Raji (cell line): ENCODE data around the gene IKZF3.

Experiments
- POLR2A ChIP-seq: IDR thresholded peaks from 2 replicates; pipeline ENCODE4 v1.6.1; 2011; ENCODE audit warnings: low read depth, low read length, control low read depth; ENCODE audit not compliant: insufficient read depth

IKZF3 gene

DNA sequence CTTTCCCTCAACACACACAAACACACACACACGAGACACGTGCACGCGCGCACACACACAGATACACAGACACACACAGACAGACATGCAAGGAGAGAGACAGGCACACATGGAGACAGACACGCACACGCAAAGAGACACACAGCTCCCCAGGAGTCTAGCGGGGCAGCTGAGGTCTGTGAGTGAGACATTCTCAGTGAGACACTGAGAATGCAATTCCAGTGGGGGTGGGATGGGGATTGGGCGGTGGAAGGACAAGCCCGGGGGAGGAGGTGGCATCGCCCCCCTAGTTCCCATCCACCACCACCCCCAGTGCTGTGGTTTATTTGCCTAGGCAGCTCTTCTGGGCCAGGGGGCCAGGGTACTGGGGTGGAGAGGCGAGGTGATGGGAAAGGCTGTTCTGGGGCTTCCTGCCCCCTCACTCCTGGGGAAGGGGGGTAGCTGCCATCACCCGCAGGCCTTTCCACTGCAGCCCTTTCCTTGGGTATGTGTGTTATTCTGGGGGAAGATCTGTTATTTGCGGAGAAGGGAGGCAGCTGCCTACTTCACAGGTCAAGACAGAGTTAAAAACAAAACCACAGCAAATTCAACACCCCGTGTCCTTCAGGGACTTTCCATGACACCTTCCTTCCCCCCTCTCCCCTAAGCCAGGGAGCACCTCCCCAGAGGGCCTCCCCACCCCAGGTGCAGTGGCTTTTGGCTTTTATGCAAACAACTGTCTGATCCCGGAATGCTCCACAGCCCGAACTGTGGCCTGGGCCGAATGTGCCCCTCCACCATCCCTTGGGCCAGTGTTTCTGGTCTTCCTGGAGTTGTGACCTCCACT is 108.3 kb downstream of the IKZF3 start:
- peak; percentile 63 for TF ChIP-seq POLR2A

DNA sequence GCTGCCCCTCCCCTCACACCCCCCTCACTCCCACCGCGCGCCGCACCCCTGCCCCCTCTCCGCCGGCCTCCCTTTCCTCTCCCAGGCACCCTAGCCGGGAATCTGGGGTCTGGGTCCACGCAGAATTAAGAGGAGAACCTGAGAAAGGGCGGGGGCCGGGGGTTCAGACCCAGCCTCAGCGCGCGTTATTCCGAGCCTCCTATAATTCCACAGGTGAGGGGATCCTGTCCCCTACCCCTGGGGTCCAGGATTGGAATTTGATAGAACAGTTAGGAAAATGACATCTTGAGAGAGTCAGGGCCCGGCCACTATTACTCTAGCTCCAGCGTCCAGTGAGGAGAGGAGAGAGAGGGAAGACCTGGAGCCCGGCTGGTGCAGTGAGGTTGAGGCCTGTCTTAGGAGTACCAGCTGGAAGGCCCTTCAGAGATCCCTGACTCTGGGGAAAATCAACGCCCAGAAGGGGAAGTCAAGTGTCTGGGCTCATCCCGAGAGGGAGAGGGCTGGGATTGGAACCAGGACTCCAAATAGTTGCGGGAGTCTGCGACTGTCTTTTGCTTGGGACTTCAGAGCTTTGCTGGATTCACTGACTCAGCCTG is 109.1 kb downstream of the IKZF3 start:
- TF ChIP-seq POLR2A: no peak

DNA sequence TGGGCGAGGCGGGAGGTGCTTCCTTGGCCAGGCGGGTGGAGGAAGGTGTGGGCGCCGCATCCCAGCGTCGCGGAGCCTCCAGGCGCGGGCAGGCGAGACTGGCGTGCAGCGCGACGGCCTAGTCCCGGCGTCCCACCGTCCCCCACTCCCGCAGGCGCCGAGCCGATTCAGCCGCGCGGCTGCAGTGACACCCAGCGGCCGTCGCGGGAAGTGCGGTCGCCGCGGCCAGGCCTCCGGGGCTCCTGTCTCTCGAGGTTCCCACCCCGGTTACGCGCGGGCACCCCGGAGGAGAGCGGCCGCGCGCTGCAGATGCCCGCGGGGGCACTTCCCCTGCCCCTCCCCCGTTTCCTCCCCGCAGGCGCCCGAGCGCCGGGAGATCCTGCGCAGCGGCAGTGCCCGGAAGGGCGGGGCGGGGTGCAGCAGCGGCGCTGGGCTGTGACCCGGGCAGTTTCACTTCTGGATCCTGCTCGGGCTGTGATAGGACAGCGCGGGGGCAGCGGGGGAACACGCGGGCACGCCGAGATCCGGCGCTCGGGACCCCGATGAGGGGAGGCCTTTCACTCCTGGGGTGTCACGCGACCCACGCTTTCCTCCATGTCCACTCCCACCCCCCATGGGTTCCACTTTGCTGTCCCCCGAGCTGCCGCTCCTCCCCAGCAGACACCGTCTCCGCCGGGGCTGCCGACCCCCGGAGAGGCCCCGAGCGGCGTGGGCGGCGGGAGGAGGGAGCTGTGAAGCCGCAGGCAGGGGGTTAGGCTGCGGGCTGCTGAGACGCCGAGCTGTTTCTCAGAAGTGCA is 109.8 kb downstream of the IKZF3 start:
- TF ChIP-seq POLR2A: peak; percentile 63

DNA sequence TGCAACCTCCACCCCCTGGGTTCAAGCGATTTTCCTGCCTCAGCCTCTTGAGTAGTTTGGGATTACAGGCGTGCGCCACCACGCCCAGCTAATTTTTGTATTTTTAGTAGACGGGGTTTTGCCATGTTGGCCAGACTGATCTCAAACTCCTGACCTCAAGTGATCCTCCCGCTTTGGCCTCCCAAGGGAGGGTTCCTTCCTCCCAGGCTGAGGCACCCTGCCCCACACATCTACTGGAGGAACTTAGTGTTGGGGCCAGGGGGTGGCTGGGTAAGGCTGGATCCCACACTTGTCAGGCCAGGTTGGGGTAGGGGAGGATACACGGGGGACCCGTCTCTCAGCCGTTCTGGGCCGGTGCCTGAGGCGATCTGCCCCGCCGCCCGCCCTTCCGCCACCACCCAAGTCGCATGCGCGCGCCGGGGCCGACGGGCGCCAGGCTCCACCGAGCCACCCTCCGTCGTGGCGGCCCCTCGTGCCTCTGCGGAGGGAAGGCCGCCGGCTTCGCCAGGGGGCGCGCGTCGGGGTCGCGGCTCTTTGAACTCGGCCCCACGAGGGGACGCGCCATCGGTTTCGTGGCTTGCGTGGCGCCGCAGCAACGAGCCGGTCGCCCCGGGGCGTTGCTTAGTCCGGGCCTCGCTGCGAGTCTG is 110.5 kb downstream of the IKZF3 start:
- TF ChIP-seq POLR2A: 0 out of 2 replicates have a peak, but pooled peaks have one; percentile 24

DNA sequence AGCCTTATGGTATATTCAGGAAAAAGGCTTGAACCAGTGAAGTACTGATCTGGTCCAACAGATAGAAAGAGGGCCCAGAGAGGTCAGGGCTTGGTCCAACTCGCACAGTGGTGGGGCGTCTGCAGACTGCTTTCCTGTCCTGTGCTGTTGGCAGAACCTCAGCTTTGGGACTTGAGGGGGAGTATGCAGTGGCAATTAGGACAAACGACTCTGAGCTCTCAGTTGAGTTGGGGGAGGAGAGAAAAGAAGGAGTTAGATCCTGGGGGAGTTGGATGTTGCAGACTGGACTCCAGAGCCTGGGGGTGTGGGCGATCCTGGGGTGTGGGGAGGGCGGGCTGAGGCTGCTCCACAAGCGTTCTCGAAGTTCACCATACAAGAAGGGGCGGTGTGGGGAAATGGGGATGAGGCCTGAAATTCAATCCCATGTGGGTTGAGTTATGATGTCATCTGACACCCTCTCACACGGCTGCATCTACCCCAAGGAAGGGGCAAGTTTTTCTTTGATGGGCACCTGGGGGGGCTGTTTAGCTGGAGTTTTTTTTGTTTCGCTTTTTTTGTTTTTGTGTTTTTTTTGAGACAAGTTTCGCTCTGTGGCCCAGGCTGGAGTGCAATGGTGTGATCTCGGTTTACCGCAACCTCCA is 111.8 kb downstream of the IKZF3 start:
- TF ChIP-seq POLR2A: no peak

DNA sequence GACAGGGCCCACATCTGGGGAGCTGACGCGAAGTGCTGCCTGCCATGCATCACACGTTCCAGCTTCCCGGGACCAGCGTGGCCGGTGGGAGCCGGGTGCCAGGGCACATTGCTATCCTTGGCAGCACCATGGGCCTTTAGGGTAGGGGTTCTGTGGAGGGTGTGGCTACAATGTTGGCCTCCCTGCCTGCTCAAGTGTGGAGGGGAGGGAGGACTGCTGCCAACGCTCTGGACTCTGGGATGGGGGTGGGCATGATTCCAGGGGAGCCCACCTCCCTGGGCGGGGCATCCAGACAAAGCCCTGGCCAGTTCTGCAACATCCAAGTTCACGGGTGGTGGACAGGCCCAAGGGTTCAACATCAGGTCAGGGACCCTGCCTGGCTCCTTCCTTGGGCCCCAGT is 112.5 kb downstream of the IKZF3 start:
- TF ChIP-seq POLR2A: no peak

DNA sequence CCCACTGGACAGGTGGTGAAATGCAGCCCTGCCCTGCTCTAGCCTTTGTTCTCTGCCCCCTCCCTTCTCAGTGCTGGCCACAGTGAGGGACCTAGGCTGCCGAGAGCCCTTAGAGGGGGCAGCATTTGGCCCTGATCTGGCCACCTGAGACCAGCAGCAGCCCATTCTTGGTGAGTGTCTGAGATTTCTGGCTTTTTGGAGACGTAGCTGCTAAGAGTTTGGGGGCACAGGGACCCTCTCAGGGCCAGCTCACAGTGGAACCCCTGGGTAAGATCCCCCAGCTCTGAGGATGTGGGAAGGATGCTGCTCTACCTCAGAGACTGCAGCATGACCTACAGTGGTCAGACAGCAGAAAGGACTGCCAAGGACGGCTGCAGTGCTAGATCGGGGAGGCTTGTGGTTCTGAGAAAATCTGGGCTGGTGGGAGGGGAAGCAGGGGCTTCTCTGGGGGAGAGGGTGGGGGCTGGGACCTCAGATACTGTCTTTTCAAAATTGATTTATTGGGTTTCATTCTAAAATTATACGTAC is 113.0 kb downstream of the IKZF3 start:
- no peak for TF ChIP-seq POLR2A

DNA sequence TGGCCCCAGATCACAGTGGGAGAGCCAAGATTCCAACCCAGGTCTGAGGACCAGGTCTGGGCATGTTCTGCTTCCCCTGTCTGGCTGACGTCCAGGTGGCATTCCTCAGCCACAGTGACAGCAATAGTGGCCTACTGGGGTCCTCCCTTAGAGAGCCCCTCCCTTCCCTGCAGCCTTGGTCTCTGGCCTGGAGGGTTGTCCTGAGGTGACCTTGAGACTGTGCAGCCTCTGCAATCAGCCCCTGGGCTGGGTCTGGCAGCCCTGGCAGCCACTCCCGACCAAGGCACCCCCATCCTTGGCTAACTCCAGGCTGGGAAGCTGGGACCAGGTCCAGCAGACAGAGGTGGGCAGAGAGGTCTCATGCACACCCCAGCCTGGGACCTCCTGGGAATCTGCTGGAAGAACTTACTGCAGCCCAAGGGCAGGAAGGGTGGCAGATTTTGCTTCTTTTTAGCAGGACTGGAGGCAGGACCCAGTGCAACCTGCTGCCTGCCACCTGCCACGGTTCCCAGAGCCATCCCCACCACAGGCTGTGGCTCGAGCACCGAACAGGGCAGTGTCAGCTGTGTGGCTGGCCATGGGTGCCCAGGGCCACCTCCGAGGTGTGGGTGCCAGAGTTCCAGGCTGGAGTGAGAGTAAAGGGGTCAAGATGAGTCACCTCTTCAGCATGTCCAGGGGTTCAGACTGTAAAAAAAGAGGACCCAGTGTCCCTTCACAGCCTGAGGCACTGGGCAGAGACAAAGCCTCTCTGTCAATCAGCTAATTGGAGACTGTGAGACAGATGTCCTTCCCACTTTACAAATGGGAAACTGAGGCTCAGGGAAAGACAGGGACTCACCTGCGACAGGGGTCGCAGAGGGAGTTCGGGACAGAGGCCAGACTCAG is 113.7 kb downstream of the IKZF3 start:
- TF ChIP-seq POLR2A: no peak

DNA sequence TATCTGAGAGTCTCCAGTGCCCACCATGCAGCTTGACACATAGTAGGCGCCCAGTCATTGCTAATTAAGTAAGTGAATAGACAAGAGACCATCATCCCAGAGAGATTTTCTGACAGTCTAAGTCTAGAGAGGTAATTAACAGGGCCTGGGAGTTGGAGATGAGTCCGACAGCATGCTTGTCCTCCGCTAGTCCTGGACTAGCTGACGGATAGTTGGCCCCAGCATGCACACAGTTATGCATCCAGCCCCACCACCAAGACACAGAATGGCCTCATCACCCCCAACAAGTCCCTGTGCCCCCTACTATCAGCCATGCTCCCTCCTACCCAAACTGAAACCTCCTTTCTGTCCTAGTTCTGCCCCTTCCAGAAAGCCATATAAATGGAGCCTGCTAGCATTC is 116.4 kb downstream of the IKZF3 start:
- TF ChIP-seq POLR2A: no peak

DNA sequence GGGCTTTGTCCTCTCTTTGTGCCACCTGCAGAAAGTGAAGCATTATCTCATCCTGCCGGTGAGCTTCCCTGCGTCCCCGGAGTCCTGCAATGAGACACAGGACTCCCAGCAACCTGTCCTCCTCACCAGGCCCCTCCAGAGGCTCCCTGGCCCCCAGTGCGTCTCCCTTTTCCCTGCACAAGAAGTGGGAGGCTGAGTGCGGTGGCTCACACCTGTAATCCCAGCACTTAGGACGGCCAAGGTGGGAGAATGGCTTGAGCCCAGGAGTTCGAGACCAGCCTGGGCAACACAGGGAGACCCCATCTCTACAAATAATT is 118.0 kb downstream of the IKZF3 start:
- no peak for TF ChIP-seq POLR2A

DNA sequence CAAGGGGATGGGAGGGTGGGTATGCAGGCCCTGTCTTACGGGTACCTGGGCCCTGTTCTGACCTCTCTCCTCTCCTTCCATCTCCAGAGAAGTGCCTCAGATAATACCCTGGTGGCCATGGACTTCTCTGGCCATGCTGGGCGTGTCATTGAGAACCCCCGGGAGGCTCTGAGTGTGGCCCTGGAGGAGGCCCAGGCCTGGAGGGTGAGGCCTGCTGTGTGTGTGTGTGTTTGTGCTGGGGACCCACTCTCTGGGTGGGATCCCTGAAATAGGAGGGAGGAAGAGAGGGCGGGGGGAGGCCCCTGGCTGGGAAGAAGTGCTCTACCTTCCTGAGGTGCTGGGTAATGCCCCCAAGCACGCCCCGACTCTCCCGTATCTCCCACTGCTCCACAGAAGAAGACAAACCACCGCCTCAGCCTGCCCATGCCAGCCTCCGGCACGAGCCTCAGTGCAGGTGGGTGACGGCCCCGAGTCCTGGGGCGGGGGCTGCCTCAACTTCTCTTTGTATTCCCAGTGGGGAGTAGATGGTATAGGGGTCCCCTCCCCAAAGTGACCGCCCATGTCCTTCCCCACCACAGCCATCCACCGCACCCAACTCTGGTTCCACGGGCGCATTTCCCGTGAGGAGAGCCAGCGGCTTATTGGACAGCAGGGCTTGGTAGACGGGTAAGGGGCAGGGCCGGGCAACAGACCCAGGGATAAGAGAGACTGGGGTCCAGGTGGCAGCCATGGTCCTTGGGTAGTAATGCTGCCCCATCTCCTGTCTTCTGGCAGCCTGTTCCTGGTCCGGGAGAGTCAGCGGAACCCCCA is 118.6 kb downstream of the IKZF3 start:
- TF ChIP-seq POLR2A: no peak

DNA sequence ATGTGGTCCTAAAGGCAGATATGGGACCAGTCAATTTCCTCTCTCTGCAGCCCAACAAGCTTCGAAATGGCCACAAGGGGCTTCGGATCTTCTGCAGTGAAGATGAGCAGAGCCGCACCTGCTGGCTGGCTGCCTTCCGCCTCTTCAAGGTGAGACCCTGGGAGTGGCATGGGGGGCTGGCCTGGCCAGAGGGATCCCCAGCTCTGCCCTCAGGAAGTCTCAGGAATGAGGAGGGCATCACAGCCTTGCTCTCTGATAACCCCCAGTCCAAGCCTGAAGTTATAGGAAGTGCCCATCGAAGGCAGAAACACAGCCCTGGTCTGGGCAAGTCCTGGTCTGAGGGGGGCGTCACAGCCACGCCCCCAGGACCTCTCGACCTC is 119.3 kb downstream of the IKZF3 start:
- TF ChIP-seq POLR2A: no peak

DNA sequence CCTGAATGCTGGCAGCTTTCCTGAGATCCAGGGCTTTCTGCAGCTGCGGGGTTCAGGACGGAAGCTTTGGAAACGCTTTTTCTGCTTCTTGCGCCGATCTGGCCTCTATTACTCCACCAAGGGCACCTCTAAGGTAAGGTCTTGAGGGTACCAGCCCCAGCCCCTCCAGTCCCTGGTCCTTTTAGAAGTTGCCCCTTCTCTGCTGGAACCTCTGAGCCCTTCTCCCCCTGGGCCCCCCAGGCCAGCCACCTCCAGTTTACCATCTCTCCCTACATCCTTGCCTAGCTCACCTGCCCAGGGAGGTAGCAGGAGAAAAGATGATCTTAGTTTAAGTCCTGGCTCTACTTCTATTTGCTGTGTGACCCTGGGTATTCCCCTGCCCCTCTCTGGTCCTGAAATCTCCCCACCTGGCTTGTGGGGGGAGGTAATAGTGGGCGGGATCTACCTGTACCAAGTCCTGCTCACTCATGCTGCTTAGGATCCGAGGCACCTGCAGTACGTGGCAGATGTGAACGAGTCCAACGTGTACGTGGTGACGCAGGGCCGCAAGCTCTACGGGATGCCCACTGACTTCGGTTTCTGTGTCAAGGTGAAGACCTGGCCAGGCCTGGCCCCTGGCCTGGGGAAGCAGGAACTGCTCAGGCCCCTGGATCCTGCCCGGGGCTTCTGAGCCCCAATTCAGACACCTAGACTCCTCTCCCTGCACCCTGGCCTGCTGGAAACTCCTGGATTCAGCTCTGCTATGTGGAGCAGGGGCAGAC is 119.9 kb downstream of the IKZF3 start:
- TF ChIP-seq POLR2A: no peak
